AML-193 (cell line): Measurements from ENCODE around the gene KLHL9.
"Not testable (repeated sequence)": the region's sequence is repeated elsewhere in the genome, so short reads cannot be mapped to it uniquely, and the experiment has no call there.

Experiments used
- DNase-seq, 2 experiments: peaks; one replicate each; lab custom pipeline; 2025; lab: John Stamatoyannopoulos, UW

Gene KLHL9, protein sequence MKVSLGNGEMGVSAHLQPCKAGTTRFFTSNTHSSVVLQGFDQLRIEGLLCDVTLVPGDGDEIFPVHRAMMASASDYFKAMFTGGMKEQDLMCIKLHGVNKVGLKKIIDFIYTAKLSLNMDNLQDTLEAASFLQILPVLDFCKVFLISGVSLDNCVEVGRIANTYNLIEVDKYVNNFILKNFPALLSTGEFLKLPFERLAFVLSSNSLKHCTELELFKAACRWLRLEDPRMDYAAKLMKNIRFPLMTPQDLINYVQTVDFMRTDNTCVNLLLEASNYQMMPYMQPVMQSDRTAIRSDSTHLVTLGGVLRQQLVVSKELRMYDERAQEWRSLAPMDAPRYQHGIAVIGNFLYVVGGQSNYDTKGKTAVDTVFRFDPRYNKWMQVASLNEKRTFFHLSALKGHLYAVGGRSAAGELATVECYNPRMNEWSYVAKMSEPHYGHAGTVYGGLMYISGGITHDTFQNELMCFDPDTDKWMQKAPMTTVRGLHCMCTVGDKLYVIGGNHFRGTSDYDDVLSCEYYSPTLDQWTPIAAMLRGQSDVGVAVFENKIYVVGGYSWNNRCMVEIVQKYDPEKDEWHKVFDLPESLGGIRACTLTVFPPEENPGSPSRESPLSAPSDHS

DNA sequence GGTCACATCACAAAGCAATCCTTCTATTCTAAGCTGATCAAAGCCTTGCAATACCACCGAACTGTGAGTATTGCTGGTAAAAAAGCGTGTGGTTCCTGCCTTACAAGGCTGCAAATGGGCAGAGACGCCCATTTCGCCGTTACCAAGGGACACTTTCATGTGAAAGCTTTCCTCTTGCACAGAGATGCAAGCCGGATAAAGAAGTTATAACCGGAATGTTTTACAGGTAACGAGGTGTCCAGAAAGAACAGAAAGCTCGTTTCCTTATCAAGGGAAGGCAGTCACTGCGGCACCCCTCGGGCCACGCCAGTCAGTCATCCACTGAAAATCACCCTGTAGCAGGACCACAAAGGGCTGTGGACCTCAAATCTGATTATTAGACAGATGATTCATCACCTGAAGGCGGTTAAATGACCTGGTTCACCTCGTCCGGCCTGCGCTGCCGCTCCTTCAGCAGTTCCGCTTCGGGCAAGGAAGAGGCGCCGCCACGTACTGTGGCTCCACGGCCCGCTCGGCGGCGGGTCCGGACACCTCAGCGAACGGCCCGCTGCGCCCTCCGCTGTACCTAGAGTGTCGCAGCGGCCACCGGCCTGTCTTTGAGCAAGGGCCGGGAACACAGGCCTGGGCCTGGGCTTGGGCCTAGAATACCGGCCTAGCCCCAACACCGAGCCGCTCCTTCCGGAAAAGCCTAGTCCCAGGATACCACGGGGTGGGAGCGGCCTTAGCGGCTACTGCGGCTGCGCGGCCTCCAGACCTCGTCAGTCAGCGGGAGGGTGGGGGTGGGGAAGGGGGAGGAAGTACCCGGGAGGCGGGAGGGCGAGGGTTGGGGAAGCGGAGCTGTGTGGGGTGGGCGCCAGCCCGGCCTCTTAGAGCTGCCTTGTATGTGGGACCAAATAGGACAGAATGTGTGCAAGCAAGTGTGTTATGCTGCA, at the start of gene KLHL9:
Gene KLHL9 (minus strand): TSS at position 704 of the 932 bp plus-strand sequence. CDS start 545 bp downstream, at position 159.
- DNase-seq = peak; percentile 76 to 88

DNA sequence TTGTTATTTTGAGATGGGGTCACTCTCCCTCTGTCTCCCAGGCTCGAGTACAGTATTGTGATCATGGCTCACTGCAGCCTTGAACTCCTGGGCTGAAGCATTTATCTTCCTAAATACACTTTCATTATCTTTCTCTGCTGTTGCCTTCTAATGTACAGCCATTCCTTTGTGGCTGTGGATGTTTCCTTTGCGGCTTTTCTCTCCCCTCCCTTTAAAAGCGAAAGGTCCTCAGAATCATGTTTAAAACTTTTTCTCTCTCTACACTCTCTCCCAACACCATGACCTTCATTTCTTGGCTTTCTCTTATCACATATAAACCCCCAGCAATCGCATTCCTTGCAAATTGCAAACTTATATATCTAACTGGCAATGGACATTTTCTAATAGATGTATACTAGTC, 48.4 kb upstream of the KLHL9 start:
- DNase-seq = no peak

DNA sequence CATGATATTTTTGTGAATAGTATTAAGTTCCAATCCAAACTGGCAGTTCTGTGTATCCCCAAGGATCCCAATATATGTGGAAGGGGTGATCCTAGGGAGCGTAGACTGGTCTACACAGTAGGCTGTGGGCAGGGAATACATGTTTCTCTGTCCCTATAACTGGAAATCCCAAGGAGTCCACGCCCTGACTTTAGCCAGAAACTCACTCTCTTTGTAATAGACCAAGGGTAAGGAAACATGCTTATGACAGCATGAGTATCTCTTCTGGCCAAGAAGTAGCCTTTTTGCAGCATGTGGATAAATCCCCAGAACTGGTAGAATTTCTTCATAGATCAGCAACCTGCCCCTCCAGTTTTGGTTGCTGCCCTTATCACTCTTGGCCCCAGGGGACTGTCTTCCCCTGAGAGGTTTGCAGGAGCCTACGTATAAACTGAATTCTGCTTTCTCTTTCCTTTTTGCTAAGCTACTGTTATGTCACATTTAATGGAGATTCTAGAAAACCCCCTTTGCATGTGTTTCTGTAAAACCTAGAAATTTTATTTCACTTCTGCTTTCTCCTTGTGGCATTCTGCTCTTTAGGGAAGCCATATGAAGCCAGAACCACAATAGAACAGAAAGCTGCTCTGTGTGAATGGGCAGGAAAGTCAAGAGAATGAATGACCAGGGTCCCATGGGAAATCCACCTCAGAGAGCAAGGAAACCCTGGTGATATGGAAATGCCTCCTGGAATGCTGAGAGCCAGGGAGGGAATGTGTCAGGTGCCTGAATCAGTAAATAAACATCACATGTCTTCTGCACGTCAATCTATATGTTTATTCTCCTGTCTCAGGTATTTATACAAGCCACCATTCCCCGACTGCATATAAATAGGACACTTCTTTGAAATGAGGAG, 46.5 kb upstream of the KLHL9 start:
- DNase-seq = peak; percentile 68 to 77

DNA sequence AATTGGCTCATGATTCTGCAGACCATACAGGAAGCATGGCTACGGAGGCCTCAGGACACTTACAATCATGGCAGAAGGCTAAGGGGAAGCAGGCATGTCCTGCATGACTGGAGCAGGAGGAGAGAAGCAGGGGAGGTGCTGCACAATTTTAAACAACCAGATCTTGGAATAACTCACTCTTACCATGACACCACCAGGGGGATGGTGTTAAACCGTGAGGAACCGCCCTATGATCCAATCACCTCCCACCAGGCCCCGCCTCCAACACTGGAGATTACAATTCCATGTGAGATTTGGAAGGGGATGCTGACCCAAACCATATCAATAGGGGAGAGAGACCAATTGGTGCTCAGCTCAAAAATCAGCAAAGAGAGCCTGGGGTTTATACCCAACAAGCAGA, 36.3 kb upstream of the KLHL9 start:
- not testable (repeated sequence) for DNase-seq

DNA sequence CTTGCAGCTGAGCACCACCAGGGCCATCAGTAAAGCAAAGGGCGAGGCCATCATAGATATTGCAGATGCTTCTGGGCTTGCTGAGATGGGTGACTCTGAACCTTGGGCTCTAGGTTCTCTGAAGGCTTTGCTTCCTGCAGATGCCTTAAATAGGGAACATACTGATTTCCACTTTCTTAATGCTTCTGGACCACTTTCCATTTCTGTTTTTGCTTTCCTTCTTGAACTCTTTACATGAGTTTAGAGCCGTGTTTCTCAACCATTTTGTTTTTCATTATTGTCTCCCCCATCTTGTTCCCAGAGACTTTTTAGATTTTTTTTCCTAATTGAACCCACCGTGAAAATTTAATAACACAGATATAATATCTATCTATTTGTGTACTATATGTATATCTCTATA, 32.8 kb upstream of the KLHL9 start, which contains the start of gene IFNA13:
Gene IFNA13 (minus strand): TSS at position 101 of the 400 bp plus-strand sequence. CDS start 47 bp downstream, at position 54.
- DNase-seq = no peak

DNA sequence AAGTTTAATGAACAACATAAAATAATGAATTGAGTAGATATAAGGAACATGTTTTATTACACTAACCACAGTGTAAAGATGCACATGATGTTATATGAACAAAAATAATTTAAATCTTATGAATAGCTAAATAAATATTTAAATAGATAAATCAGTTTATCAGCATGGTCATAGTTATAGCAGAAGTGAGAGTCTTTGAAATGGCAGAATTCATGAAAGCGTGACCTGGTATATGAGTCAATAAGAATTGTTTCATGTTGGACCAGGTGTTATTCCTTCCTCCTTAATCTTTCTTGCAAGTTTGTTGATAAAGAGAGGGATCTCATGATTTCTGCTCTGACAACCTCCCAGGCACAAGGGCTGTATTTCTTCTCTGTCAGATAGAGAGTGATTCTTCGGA, 32.0 kb upstream of the KLHL9 start:
- DNase-seq = not testable (repeated sequence)

DNA sequence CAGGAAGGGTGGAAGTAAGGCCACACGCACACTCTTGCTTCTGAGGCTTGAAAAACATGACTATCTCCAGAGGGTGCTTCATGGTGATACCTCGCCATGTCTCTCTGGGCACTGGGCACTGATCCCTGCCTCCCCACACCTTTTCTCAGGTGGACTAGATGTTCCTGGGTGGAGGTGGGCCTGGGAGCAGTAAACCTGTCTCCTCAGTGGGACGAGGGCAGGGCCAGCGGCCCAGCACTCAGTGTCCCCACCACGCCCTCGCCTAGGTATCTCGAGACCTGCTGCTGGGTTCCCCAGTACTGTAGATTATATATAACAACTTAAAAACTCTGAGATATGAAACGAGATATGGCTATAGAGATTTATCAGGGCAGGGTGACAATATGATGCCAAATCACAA, 27.1 kb upstream of the KLHL9 start:
- no peak for DNase-seq

DNA sequence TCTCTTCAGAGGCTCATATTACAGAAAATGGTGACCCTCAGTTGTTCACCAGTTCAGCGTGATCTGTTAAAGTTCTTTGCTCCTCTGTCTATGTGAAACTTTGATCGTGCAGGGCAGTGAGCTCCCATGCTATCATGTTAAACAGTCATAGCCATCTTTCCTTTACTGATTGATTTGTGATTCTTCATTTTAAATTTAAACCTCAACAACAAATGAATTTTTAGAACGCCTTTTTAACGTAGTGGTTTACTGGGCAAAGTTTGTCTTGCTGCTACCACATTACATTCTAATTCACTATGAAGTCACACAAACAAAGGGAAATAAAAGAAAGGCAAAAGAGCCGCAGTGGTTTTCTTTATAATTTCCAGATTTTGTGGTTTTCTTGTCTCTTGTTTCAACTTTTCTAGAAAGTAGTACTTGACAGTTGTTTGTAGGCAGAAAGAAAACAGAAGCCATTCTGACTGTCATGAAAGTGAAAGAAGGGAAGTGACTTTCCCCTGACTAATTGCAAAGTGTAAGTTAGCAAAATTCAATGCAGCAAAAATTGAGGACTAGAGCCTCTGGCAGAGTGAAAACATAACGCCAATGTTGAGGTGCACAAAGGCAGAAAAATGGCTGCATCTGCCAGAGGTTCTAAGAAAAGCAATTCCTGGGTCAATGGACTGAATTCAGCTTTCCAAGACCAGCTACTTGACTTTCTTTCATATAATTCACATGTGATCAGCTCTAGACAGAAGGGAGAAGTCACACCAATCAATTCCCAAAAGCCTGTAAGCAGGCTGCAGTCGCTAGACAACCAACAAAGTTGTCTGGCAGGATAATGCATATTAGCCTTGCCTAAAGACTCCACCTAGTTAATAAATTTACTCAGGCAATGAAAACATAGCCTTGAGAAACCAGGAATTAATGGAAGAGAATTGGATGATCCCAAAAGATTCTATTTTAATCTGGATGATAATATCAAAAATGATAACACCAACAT, 22.6 kb upstream of the KLHL9 start:
- peak; percentile 39 to 50 for DNase-seq

DNA sequence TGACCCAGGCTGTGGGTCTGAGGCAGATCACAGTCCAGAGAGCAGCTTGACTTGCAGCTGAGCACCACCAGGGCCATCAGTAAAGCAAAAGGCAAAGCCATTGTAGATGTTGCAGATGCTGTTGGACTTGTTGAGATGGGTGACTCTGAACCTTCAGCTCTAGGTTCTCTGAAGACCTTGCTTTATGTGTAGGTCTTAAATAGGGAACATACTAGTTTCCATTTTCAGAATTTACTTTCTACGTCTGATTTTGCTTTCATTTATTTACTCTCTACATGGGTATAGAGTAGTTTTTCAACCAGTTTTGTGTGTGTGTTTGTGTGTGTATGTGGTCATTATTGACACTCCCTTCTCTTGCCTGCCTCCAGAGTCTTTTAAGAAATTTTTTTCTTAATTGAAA, 15.6 kb upstream of the KLHL9 start, which contains the start of gene IFNA6:
Gene IFNA6 (minus strand): TSS at position 101 of the 400 bp plus-strand sequence. CDS start 0 bp downstream, at position 101.
- DNase-seq = no peak

DNA sequence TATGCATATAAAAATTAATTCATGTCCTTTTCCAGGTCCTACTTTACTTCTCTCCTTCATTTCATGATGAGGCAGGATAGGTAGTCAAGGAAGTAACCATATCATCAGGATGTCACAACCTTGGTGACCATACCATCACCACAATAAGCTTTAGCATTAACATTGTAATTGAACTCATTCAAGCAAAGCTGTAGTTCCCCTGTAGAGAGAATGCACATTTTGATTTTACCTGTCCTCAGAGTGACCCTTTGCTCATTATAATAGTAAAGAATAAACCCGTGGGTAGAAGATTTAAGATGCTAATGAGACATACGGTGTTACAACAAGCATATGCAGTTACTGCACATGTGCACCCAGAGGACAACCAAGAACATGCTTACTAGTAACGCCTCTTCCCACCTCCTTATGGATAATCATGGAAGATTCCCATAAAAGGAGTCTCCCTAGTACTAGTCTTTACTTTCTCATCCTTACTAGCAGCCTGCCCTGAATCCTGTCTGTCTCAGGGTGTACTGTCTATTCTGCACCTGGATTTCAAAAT, 13.3 kb upstream of the KLHL9 start:
- DNase-seq = no peak

DNA sequence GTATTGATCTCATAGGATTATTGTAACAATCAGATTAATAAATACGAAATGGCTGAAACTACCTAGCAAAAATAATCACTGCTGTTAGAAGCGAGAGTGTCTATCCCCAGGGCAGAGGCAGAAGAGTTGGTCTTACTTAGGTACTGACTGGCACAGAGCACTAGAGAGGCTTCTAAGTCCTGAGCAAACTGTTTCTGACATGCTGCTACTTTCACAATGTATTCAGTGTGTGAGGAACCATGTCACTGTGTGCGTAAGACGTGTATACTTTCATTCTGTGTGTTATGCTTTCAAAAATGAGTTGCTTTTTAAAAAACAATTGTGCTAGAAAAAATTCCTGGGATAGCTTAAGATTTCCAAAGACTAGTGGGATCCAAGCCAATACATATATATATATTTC, 5.5 kb upstream of the KLHL9 start:
- DNase-seq = no peak

DNA sequence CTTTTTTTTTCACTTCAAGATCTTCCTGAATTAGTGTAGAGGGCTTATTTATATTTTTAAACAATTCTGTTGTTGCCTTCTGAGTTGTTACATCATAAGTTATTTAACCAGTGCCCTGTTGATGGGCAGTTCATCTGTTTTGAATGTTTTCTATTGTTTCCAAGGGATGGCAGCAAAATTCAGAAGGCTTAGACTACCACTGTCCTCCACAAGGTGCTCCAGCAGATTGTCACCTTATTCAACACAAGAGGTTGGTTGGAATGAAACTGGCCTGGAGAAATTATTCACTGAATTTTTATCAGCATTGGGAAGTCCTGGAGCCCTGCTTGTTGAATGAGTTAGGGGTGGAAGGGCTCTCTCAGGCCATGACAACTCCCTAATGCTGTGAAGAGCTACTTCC, 1.3 kb upstream of the KLHL9 start:
- DNase-seq = peak; percentile 11 to 16

DNA sequence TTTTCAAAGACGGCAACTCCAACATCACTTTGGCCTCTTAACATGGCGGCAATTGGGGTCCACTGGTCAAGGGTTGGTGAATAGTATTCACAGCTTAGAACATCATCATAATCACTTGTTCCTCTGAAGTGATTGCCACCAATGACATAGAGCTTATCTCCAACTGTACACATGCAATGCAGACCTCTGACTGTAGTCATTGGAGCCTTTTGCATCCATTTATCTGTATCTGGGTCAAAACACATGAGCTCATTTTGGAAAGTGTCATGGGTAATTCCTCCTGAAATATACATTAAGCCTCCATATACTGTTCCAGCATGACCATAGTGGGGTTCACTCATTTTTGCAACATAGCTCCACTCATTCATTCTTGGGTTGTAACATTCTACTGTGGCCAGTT, 2.0 kb downstream of the KLHL9 start:
- DNase-seq = no peak

DNA sequence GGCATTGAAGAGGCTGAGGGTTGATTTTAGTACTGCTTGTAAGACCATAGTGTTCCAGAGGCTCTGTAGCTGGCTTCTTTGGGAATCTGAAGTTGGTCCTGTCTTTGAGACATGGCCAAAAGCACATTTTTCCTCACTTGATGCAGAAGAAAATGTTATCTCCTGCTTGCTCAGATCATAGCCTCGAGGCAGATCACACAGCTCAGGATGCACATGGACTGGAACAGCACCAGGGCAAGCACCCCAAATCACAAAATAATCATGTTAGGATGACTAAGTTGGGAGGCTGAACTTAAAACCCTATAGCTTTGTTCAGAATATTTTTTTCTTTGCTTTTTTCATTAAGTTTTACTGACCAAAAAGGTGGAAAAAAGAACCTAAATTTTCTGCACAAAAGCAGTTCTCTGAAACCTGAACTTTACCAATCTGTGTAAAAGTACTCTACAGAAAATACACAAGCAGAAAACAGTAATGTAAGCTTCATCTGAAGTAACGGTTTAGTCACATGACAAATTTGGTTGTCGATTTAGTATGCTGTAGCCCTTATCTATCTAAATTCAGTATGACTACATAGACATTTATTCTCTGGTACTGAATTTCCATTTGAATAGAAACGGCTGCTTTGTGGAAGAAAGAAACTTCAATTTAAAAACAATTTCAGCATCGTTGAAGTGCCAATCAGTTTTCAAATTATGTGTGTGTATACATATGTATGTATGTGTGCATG, 3.4 kb downstream of the KLHL9 start:
- DNase-seq = no peak

DNA sequence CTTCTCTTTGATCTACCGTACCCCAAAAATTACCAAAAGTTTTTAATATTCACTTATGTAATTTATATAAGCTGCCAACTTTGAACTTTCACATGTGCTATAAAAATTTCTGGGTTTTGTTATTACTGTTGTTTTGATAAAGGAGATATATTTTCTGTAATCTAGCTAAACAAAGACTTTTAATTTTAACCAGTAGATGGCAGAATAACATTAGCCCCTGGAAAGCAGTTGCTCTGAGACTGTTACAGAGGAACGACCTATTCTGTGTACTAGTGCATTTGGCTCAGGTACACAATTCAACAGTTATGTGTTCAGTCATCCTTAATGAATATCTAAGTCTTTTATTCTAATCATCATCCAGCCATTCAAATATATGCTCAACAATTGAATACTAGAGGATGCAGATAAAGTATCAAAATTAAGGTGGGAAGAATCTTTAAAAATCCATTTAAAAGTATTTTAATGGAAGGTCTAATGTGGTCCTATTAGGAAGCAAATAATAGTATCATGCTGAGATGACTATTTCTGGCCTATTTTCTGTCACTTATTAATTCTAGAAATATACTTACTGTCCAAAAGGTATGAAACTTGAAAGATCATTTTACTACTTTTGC, 8.6 kb downstream of the KLHL9 start:
- DNase-seq = peak; percentile 74 to 78

DNA sequence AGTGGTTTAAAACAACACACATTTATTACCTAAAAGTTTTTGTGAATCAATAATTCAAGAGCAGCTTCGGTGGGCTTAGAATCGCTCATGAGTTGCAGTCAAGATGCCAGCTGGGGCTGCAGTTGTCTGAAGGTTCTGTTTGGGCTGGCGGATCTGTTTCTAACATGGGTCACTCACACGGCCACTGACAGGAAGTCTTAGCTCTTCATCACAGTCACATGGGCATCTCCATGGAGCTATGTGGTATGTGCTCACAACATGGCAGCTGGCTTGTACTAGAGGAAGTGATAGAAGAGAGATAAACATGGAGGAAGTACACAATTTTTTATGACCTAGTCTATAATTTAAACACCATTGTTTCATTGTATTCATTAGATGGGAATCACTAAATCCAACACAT, 11.2 kb downstream of the KLHL9 start:
- no peak for DNase-seq

DNA sequence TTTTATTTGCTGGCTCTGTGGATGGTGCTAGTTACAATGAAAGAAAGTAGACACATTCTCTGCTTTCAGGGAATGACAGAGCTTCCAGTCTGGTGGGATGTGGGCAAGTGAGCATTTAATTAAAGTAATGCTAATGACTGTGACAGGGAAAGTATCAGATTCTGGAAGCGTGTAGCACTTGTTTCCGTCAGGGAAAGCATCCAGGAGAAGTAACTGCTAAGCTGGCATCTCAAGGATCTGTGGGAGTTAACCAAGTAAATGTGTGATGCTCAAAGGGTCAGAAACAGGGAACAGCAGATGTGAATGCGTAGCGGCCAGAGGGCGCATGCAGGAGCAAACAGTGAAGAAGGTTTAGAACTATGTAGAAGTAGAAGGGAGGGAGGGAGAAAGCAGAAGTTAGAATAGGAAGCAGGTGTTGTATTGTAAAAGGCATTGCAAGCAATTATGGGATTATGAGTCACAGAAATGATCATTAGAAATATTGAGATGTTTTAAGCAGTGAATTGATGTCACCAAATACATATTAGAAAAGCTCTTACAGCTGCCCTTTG, 12.2 kb downstream of the KLHL9 start:
- DNase-seq = peak; percentile 46 to 60

DNA sequence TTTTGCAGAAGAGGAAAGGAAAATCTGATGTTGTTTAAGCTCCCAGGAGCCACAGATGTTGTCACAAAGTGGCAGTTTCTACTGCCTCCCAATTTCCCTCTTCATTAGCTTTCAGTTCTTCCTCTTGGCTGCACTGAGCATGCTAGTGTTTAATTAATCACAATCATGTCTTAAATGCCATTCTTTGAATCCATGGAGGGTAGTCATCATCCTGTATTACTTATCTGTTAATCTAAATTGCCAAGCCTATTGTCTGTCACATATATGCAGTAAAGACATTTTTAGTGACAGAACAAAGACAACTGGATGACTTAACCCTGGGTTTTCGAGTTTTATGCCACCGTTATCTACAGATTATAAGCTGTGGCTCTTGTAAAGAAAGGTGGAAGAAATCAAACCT, 14.7 kb downstream of the KLHL9 start:
- DNase-seq = no peak
